Measurements from ENCODE around the gene CCDC14. TPM values are rescaled to one million over a fixed set of nuclear protein-coding genes. Genes with fewer than 3 reads are reported as not detected.
"Not testable (repeated sequence)": the region's sequence is repeated elsewhere in the genome, so short reads cannot be mapped to it uniquely, and the experiment has no call there.

Gene CCDC14
- 1 to 10 TPM in 2 of 3 donors, under 1 TPM in 1; 0.17 to 6.4 (median 1.1) TPM for polyA plus RNA-seq

- peaks cover 0 to under 1% (median under 1%) of the 10 kb centered on the region in 3 donors for H3K36me3 Mint-ChIP-seq
- H3K4me1 Mint-ChIP-seq = peaks cover 18 to 39% of the 10 kb centered on the region in 2 donors
- H3K4me3 Mint-ChIP-seq = peak within 1 kb of the TSS; percentile 95 to 99 (median 97)
- H3K9me3 Mint-ChIP-seq = no peaks in the 10 kb centered on the region
- H3K27me3 Mint-ChIP-seq (ENCODE audit: low read depth in 3 of 3) = peaks cover 1 to 4% (median 2%) of the 10 kb centered on the region in 3 donors
- peak within 1 kb of the TSS; percentile 87 to 96 (median 92) for H3K27ac Mint-ChIP-seq
- DNase-seq = peak; percentile 54 to 71 (median 64)
Observed at GRCh38 chr3:123960781-123961507, at the start of gene CCDC14. Gene CCDC14, minus strand, starts transcription at chr3:123961229. Its CDS starts 56 bp downstream, at chr3:123961173.

- H3K4me3 Mint-ChIP-seq, H3K27ac Mint-ChIP-seq, H3K36me3 Mint-ChIP-seq, H3K4me1 Mint-ChIP-seq, H3K9me3 Mint-ChIP-seq, DNase-seq: not testable (repeated sequence)
- peaks cover 3 to 11% (median 3%) of the 10 kb centered on the region in 3 donors for H3K27me3 Mint-ChIP-seq (ENCODE audit: low read depth in 3 of 3)
Observed at GRCh38 chr3:124008321-124008720, 47.3 kb upstream of the CCDC14 start.

GRCh38 chr3:124007186-124007585 is 46.2 kb upstream of the CCDC14 start:
- Mint-ChIP-seq H3K27ac (no peak overlapping the region), H3K36me3 (no peaks in the 10 kb centered on the region), H3K9me3 (peaks cover 0 to 2% (median 0%) of the 10 kb centered on the region in 6 donors), H3K27me3 (ENCODE audit: low read depth in 3 of 3) (peaks cover under 1 to 11% (median 3%) of the 10 kb centered on the region in 3 donors), H3K4me3 (no peak overlapping the region), H3K4me1 (no peaks in the 10 kb centered on the region)
- DNase-seq = no peak

GRCh38 chr3:124002405-124003079 is 41.5 kb upstream of the CCDC14 start:
- H3K4me1 Mint-ChIP-seq, H3K27ac Mint-ChIP-seq, H3K36me3 Mint-ChIP-seq, DNase-seq, H3K9me3 Mint-ChIP-seq, H3K4me3 Mint-ChIP-seq: not testable (repeated sequence)
- peaks cover 0 to 11% (median 6%) of the 10 kb centered on the region in 3 donors for H3K27me3 Mint-ChIP-seq (ENCODE audit: low read depth in 3 of 3)

GRCh38 chr3:124001366-124001765 is 40.3 kb upstream of the CCDC14 start:
- H3K36me3 Mint-ChIP-seq; H3K4me3 Mint-ChIP-seq; H3K27me3 Mint-ChIP-seq (ENCODE audit: low read depth in 3 of 3); H3K27ac Mint-ChIP-seq; H3K4me1 Mint-ChIP-seq; H3K9me3 Mint-ChIP-seq; DNase-seq: not testable (repeated sequence)

GRCh38 chr3:123997543-123997942 is 36.5 kb upstream of the CCDC14 start:
- H3K4me3 Mint-ChIP-seq = no peak overlapping the region
- H3K27ac Mint-ChIP-seq = no peak overlapping the region
- peaks cover 0 to 3% (median 2%) of the 10 kb centered on the region in 3 donors for H3K27me3 Mint-ChIP-seq (ENCODE audit: low read depth in 3 of 3)
- H3K36me3 Mint-ChIP-seq = no peaks in the 10 kb centered on the region
- DNase-seq = no peak
- peaks cover 0 to 4% (median 0%) of the 10 kb centered on the region in 6 donors for H3K9me3 Mint-ChIP-seq
- no peaks in the 10 kb centered on the region for H3K4me1 Mint-ChIP-seq

GRCh38 chr3:123993818-123994217 is 32.8 kb upstream of the CCDC14 start:
- Mint-ChIP-seq H3K4me3 (no peak overlapping the region), H3K9me3 (peaks cover 0 to 6% (median 0%) of the 10 kb centered on the region in 6 donors), H3K36me3 (no peaks in the 10 kb centered on the region), H3K27ac (no peak overlapping the region), H3K27me3 (ENCODE audit: low read depth in 3 of 3) (peaks cover 2 to 10% (median 2%) of the 10 kb centered on the region in 3 donors), H3K4me1 (peaks cover 2 to 4% of the 10 kb centered on the region in 2 donors)
- DNase-seq = no peak

GRCh38 chr3:123991730-123992588 is 30.9 kb upstream of the CCDC14 start, which contains the start of gene ROPN1:
Gene ROPN1, minus strand, starts transcription at chr3:123992124. Its CDS starts 11,643 bp downstream, at chr3:123980481.
- H3K9me3 Mint-ChIP-seq, H3K4me1 Mint-ChIP-seq, H3K27ac Mint-ChIP-seq, H3K36me3 Mint-ChIP-seq, DNase-seq: not testable (repeated sequence)
- peak within 1 kb of the TSS; percentile 51 to 74 (median 62) for H3K4me3 Mint-ChIP-seq
- peaks cover 0 to 15% (median 2%) of the 10 kb centered on the region in 3 donors for H3K27me3 Mint-ChIP-seq (ENCODE audit: low read depth in 3 of 3)

- Mint-ChIP-seq H3K27me3 (ENCODE audit: low read depth in 3 of 3) (peaks cover 3 to 20% (median 4%) of the 10 kb centered on the region in 3 donors), H3K27ac (no peak overlapping the region), H3K4me3 (no peak overlapping the region), H3K36me3 (no peaks in the 10 kb centered on the region), H3K9me3 (peaks cover 0 to 4% (median 0%) of the 10 kb centered on the region in 6 donors), H3K4me1 (no peaks in the 10 kb centered on the region)
- no peak for DNase-seq
Observed at GRCh38 chr3:123986427-123986826, 25.4 kb upstream of the CCDC14 start.

GRCh38 chr3:123984957-123985356 is 23.9 kb upstream of the CCDC14 start:
- Mint-ChIP-seq H3K4me3 (no peak overlapping the region), H3K27ac (no peak overlapping the region), H3K9me3 (peaks cover 0 to 2% (median 0%) of the 10 kb centered on the region in 6 donors), H3K36me3 (no peaks in the 10 kb centered on the region), H3K4me1 (peaks cover 0 to 1% of the 10 kb centered on the region in 2 donors), H3K27me3 (ENCODE audit: low read depth in 3 of 3) (peaks cover 3 to 27% (median 4%) of the 10 kb centered on the region in 3 donors)
- no peak for DNase-seq

- Mint-ChIP-seq H3K4me3 (no peak overlapping the region), H3K4me1 (peaks cover 0 to 3% of the 10 kb centered on the region in 2 donors), H3K9me3 (peaks cover 0 to 2% (median 0%) of the 10 kb centered on the region in 6 donors), H3K27me3 (ENCODE audit: low read depth in 3 of 3) (peaks cover 2 to 26% (median 6%) of the 10 kb centered on the region in 3 donors), H3K27ac (no peak overlapping the region), H3K36me3 (no peaks in the 10 kb centered on the region)
- DNase-seq = no peak
Observed at GRCh38 chr3:123984350-123984749, 23.3 kb upstream of the CCDC14 start.

GRCh38 chr3:123981317-123981716 is 20.3 kb upstream of the CCDC14 start:
- DNase-seq, H3K4me1 Mint-ChIP-seq, H3K36me3 Mint-ChIP-seq, H3K9me3 Mint-ChIP-seq, H3K27ac Mint-ChIP-seq, H3K4me3 Mint-ChIP-seq: not testable (repeated sequence)
- H3K27me3 Mint-ChIP-seq (ENCODE audit: low read depth in 3 of 3) = peaks cover 4 to 16% (median 9%) of the 10 kb centered on the region in 3 donors

- H3K27me3 Mint-ChIP-seq (ENCODE audit: low read depth in 3 of 3) = peaks cover 5 to 16% (median 9%) of the 10 kb centered on the region in 3 donors
- no peak overlapping the region for H3K27ac Mint-ChIP-seq
- H3K4me1 Mint-ChIP-seq = peaks cover 0 to 3% of the 10 kb centered on the region in 2 donors
- DNase-seq = no peak
- no peaks in the 10 kb centered on the region for H3K9me3 Mint-ChIP-seq
- no peak overlapping the region for H3K4me3 Mint-ChIP-seq
- H3K36me3 Mint-ChIP-seq = no peaks in the 10 kb centered on the region
Observed at GRCh38 chr3:123980539-123980938, 19.5 kb upstream of the CCDC14 start.
